Right lobe of liver (tissue), 6 donors: ENCODE results near the gene MBOAT7. TPM values are rescaled to one million over a fixed set of nuclear protein-coding genes. Genes with fewer than 3 reads are reported as not detected.
A peak's percentile ranks its signal among the peaks of the same experiment; 100 is the strongest.
"Not testable (repeated sequence)": the region's sequence is repeated elsewhere in the genome, so short reads cannot be mapped to it uniquely, and the experiment has no call there.

Experiments
- ATAC-seq, 4 donors: fragments of 200-7000 bp; cut with Tn5 transposase; one replicate each; pipeline ENCODE4 v1.9.1; 2020; ENCODE audit warnings: mild to moderate bottlenecking in 4 of 4, moderate library complexity in 4 of 4
- DNase-seq, 3 donors: peaks; one replicate each; pipeline ENCODE4 v3.0.0-alpha.2; 2020
- H3K27ac ChIP-seq, 3 donors: fragments of 200-600 bp; one replicate each; pipeline ENCODE4 v1.8.0; 2022
- H3K27me3 ChIP-seq, 2 donors: fragments of 200-600 bp; one replicate each; pipeline ENCODE4 v1.8.0; 2022
- H3K36me3 ChIP-seq, 4 donors: fragments of 200-600 bp; sonication (generic) in 1 of 4; one replicate each; pipeline versions ENCODE4 v1.5.1 to v1.8.0; 2017 to 2022; ENCODE audit warnings: control low read depth in 1 of 4
- H3K4me1 ChIP-seq, 4 donors: fragments of 200-600 bp; sonication (generic) in 1 of 4; one replicate each; pipeline versions ENCODE4 v1.5.1 to v1.8.0; 2017 to 2022; ENCODE audit warnings: control low read depth in 1 of 4
- H3K4me3 ChIP-seq, 3 donors: fragments of 200-600 bp; one replicate each; pipeline ENCODE4 v1.8.0; 2022
- H3K9me3 ChIP-seq, 4 donors: fragments of 200-600 bp; sonication (generic) in 1 of 4; one replicate each; pipeline versions ENCODE4 v1.5.1 to v1.8.0; 2017 to 2022; ENCODE audit warnings: control low read depth in 1 of 4
- POLR2A ChIP-seq: fragments of 450-650 bp; IDR thresholded peaks from one replicate; pipeline ENCODE4 v1.6.1; 2017; ENCODE audit warnings: antibody characterized with exemption, mild to moderate bottlenecking
- WGBS: methylation state at CpG from one replicate; pipeline ENCODE4 v1.1.6; 2018; ENCODE audit warnings: low coverage, low lambda C conversion rate; ENCODE audit not compliant: insufficient coverage; ENCODE audit errors: missing lambda C conversion rate; 5-methylcytosine and 5-hydroxymethylcytosine counted together
- intact Hi-C, 2 donors: fragments of 100-400 bp; cut with DNase I; formaldehyde crosslinking; loops; one replicate each; pipeline versions ENCODE4 v1.11.2 to v1.14.1; 2022
- total RNA-seq, 6 experiments: library from RNA; depleted of rRNA in 2 of 6; stranded (reverse); fragments of >200 nt in 2 of 6; fragmentation: NEBNext Ultra II Directional in 3 of 6; extraction: Animal tissue kit (Norgen Biotek cat#: 25700) in 3 of 6; gene quantifications; one replicate each; pipeline versions ENCODE4 v1.1.0 to v1.2.4, GENCODE V29; 2016 to 2023
- TF ChIP-seq, protein P1 (sequence below), 4 donors: fragments of 200-600 bp in 3 of 4; fragments of 450-650 bp in 1 of 4; IDR thresholded peaks; one replicate each; pipeline versions ENCODE4 v1.5.1 to v1.8.0; 2016 to 2022; ENCODE audit warnings: antibody characterized with exemption in 4 of 4, mild to moderate bottlenecking in 2 of 4
- donor health status: DM: no; HTN: yes; CAD: no.
- donor health status: DM: no; HTN: no; CAD: no.
- donor health status: DM: no; HTN: no; CAD: no.
- donor health status: DM: no; HTN: yes; CAD: no.
- donor health status: DM: no; HTN: yes; CAD: no.

The MBOAT7 gene
- total RNA-seq, 6 experiments from 2014 or later, result 26.6 to 57.7 (median 32.9) TPM

- ATAC-seq, result peak; percentile 84 to 88 (median 86)
- intact Hi-C loops, result no loop called here
- DNase-seq, result no peak
- Histone ChIP-seq H3K4me1 (no peaks in the 10 kb centered on the region), H3K27me3 (no peaks in the 10 kb centered on the region), H3K36me3 (no peaks in the 10 kb centered on the region), H3K9me3 (no peaks in the 10 kb centered on the region), H3K4me3 (no peak overlapping the region), H3K27ac (no peak overlapping the region)
- WGBS, result 94% methylated on average over 3 of the region's 23 CpGs
- TF ChIP-seq, protein P1, sequence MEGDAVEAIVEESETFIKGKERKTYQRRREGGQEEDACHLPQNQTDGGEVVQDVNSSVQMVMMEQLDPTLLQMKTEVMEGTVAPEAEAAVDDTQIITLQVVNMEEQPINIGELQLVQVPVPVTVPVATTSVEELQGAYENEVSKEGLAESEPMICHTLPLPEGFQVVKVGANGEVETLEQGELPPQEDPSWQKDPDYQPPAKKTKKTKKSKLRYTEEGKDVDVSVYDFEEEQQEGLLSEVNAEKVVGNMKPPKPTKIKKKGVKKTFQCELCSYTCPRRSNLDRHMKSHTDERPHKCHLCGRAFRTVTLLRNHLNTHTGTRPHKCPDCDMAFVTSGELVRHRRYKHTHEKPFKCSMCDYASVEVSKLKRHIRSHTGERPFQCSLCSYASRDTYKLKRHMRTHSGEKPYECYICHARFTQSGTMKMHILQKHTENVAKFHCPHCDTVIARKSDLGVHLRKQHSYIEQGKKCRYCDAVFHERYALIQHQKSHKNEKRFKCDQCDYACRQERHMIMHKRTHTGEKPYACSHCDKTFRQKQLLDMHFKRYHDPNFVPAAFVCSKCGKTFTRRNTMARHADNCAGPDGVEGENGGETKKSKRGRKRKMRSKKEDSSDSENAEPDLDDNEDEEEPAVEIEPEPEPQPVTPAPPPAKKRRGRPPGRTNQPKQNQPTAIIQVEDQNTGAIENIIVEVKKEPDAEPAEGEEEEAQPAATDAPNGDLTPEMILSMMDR (IDR thresholded peaks at IDR 0.05), result no peak
- TF ChIP-seq POLR2A, result no peak
These were observed 10.7 kb downstream of the MBOAT7 start for GRCh38 chr19:54178581-54179261.

GRCh38 chr19:54173951-54174834, 15.2 kb downstream of the MBOAT7 start:
- no peak for DNase-seq

GRCh38 chr19:54173359-54173699, 16.1 kb downstream of the MBOAT7 start:
- 36% methylated on average over 4 of the region's 15 CpGs for WGBS
- no peak for ATAC-seq
- DNase-seq, result no peak
- Histone ChIP-seq H3K4me1 (no peaks in the 10 kb centered on the region), H3K9me3 (no peaks in the 10 kb centered on the region), H3K27me3 (no peaks in the 10 kb centered on the region), H3K27ac (no peak overlapping the region), H3K4me3 (no peak overlapping the region), H3K36me3 (no peaks in the 10 kb centered on the region)
- TF ChIP-seq, protein P1 (IDR thresholded peaks at IDR 0.05), result no peak
- TF ChIP-seq POLR2A, result no peak
- intact Hi-C loops, result loop anchor here (5.0 kb wide), 1 partner anchor 59 kb away; no protein-coding TSS in a partner anchor

More at GRCh38 chr19:54173951-54174834, 15.2 kb downstream of the MBOAT7 start:
- no peak for TF ChIP-seq POLR2A
- TF ChIP-seq, protein P1 (IDR thresholded peaks at IDR 0.05), result no peak
- Histone ChIP-seq H3K36me3 (no peaks in the 10 kb centered on the region), H3K27ac (no peak overlapping the region), H3K27me3 (no peaks in the 10 kb centered on the region), H3K4me1 (no peaks in the 10 kb centered on the region), H3K9me3 (no peaks in the 10 kb centered on the region), H3K4me3 (no peak overlapping the region)
- 80% methylated on average over 3 of the region's 25 CpGs for WGBS
- intact Hi-C loops, result loop anchor here (5.0 kb wide), 1 partner anchor 58 kb away; no protein-coding TSS in a partner anchor
- ATAC-seq, result peak in 2 of 4 donors; percentile 11 to 12

DNA sequence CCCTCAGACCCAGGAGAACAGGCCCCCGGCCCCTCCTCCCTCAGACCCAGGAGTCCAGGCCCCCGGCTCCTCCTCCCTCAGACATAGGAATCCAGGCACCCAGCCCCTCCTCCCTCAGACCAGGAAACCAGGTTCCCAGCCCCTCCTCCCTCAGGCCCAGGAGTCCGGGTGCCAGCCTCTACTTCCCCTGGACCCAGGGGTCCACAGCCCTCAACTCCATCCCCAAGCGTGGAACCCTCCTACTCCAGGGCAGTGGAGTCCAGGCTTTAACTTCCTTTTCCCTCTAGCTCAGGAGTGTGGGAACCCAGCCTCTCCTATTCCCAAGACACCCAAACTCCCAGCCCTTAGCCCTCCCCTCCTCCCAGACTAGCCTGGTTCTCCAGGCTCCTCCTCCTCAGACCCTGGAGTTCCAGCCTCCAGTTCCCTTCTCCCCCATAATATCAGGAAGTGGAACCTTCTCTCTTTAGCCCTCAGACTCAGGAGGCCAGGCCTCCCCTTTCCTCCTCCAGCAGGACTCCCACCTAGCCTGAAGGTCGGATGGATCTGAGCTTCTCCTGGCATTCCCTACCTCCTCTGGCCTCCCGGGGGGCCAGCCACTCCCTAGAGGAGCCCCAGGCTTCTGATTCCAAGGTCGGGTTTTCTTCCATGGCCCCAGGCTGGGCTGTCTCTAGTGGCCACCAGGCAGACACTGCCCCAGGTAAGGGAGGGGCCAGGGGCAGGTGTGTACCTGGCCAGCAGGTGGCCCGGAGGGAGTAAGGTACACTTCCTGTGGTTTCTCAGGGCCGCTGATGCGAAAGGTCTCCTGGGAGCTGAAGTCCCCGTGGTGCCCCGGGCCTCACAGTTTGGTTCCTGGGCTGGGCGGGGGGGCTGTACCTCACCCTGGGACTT, 16.7 kb downstream of the MBOAT7 start, which contains the start of gene TMC4:
TSS of gene TMC4 (minus strand) at position 690 of the 888 bp plus-strand sequence. CDS start at position 647, 43 bp downstream.
- ATAC-seq (peak in 3 of 4 donors; percentile 25 to 51 (median 33)), DNase-seq (no peak)
- H3K27ac ChIP-seq, result no peak within 1 kb of the TSS
- no peak within 1 kb of the TSS for H3K4me3 ChIP-seq
- 28% methylated on average over 5 of the region's 13 CpGs for WGBS
- no peak for TF ChIP-seq POLR2A
- TF ChIP-seq, protein P1 (IDR thresholded peaks at IDR 0.05), result peak in 1 of 4 donors; percentile 13
- H3K27me3 ChIP-seq, result no peaks in the 10 kb centered on the region
- no peaks in the 10 kb centered on the region for H3K4me1 ChIP-seq
- intact Hi-C loops, result loop anchor here (5.0 kb wide), 1 partner anchor 60 kb away; no protein-coding TSS in a partner anchor
- H3K9me3 ChIP-seq, result no peaks in the 10 kb centered on the region
- no peaks in the 10 kb centered on the region for H3K36me3 ChIP-seq

DNA sequence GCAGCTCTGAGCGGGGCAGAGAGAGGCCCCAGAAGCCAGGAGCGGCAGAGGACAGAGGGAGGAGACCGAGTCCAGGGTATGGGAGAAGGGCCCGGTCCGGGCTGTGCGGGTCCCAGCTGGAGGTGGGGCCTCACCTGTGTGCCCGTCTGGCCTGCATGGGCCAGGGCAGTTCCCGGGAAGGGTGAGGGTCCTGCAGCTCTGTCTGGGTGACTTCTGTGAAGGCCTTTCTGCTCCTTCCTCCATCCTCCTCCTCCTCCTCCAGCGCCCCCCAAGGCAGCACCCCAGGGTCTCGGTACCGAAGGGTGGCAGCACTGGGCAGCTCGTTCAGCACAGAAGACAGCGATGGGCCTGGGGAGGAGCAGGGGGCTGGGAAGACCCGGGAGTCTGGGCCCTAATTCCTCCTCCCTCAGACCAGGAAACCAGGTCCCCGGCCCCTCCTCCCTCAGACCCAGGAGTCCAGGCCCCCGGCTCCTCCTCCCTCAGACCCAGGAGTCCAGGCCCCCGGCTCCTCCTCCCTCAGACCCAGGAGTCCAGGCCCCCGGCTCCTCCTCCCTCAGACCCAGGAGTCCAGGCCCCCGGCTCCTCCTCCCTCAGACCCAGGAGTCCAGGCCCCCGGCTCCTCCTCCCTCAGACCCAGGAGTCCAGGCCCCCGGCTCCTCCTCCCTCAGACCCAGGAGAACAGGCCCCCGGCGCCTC, 17.5 kb downstream of the MBOAT7 start:
- WGBS, result 79% methylated on average over 11 of the region's 23 CpGs
- not testable (repeated sequence) for H3K9me3 ChIP-seq, H3K4me1 ChIP-seq, DNase-seq, ATAC-seq, H3K4me3 ChIP-seq, H3K36me3 ChIP-seq, H3K27me3 ChIP-seq, H3K27ac ChIP-seq
- intact Hi-C loops, result loop anchor here (5.0 kb wide), 1 partner anchor 60 kb away; no protein-coding TSS in a partner anchor
